H9 (cell line): Measurements from ENCODE around the gene PTK7. TPM values are rescaled to one million over a fixed set of nuclear protein-coding genes. Genes with fewer than 3 reads are reported as not detected.

Experiments used
- DNase-seq: peaks from one replicate; pipeline ENCODE4 v3.0.0-alpha.2; 2017
- H2AFZ ChIP-seq: one replicate; pipeline ENCODE4 v1.6.1; 2013; ENCODE audit warnings: mild to moderate bottlenecking, low read length, control low read depth, moderate library complexity
- H2AK5ac ChIP-seq: 2 replicates; pipeline ENCODE4 v1.6.1; 2013; ENCODE audit warnings: low read length, control low read depth, mixed read lengths; ENCODE audit not compliant: insufficient read length
- H2BK120ac ChIP-seq: one replicate; pipeline ENCODE4 v1.6.1; 2013; ENCODE audit warnings: low read depth, mild to moderate bottlenecking, low read length, control low read depth, inconsistent platforms; ENCODE audit not compliant: poor library complexity, severe bottlenecking
- H2BK12ac ChIP-seq: 2 replicates; pipeline ENCODE4 v1.6.1; 2013; ENCODE audit warnings: low read length, control low read depth, mixed read lengths, low read depth; ENCODE audit not compliant: insufficient read length
- H2BK15ac ChIP-seq: 2 replicates; pipeline ENCODE4 v1.6.1; 2013; ENCODE audit warnings: low read depth, low read length, control low read depth
- H2BK20ac ChIP-seq: one replicate; pipeline ENCODE4 v1.6.1; 2013; ENCODE audit warnings: low read depth, mild to moderate bottlenecking, low read length, control low read depth, inconsistent platforms; ENCODE audit not compliant: poor library complexity, severe bottlenecking
- H2BK5ac ChIP-seq: 2 replicates; pipeline ENCODE4 v1.6.1; 2013; ENCODE audit warnings: low read length, control low read depth, mixed read lengths; ENCODE audit not compliant: insufficient read length
- H3K14ac ChIP-seq: 2 replicates; pipeline ENCODE4 v1.6.1; 2013; ENCODE audit warnings: low read length, control low read depth; ENCODE audit not compliant: insufficient read depth
- H3K18ac ChIP-seq: 2 replicates; pipeline ENCODE4 v1.6.1; 2013; ENCODE audit warnings: low read depth, mild to moderate bottlenecking, mixed read lengths, low read length, control low read depth; ENCODE audit not compliant: insufficient read length
- H3K23ac ChIP-seq: 2 replicates; pipeline ENCODE4 v1.6.1; 2013; ENCODE audit warnings: low read length, control low read depth, mixed read lengths, low read depth; ENCODE audit not compliant: insufficient read length
- H3K23me2 ChIP-seq: 2 replicates; pipeline ENCODE4 v1.6.1; 2013; ENCODE audit warnings: low read depth, mild to moderate bottlenecking, mixed read lengths, low read length, control low read depth; ENCODE audit not compliant: insufficient read length, poor library complexity, severe bottlenecking
- H3K27ac ChIP-seq: 2 replicates; pipeline ENCODE4 v1.5.1; 2013; ENCODE audit warnings: low read length, control low read depth, mixed read lengths, low read depth; ENCODE audit not compliant: insufficient read length
- H3K27me3 ChIP-seq: 2 replicates; pipeline ENCODE4 v1.6.1; 2013; ENCODE audit warnings: low read length, control low read depth, inconsistent platforms; ENCODE audit not compliant: insufficient read depth
- H3K4ac ChIP-seq: 2 replicates; pipeline ENCODE4 v1.6.1; 2013; ENCODE audit warnings: low read depth, mild to moderate bottlenecking, control low read depth, inconsistent platforms, low read length, moderate library complexity
- H3K4me1 ChIP-seq: 2 replicates; pipeline ENCODE4 v1.6.1; 2013; ENCODE audit warnings: low read length, control low read depth, inconsistent platforms; ENCODE audit not compliant: insufficient read depth
- H3K4me2 ChIP-seq: 2 replicates; pipeline ENCODE4 v1.6.1; 2013; ENCODE audit warnings: low read length, control low read depth, mixed read lengths; ENCODE audit not compliant: insufficient read length, insufficient read depth
- H3K56ac ChIP-seq: 2 replicates; pipeline ENCODE4 v1.6.1; 2013; ENCODE audit warnings: low read depth, mild to moderate bottlenecking, mixed read lengths, low read length, control low read depth; ENCODE audit not compliant: insufficient read length
- H3K79me1 ChIP-seq: 2 replicates; pipeline ENCODE4 v1.6.1; 2013; ENCODE audit warnings: low read depth, mild to moderate bottlenecking, moderate library complexity, low read length, control low read depth, inconsistent platforms; ENCODE audit not compliant: insufficient read depth, poor library complexity, severe bottlenecking
- H3K79me2 ChIP-seq: 2 replicates; pipeline ENCODE4 v1.6.1; 2013; ENCODE audit warnings: low read length, control low read depth, inconsistent platforms; ENCODE audit not compliant: insufficient read depth
- H3K9ac ChIP-seq: 2 replicates; pipeline ENCODE4 v1.6.1; 2013; ENCODE audit warnings: low read length, control low read depth, mixed read lengths; ENCODE audit not compliant: insufficient read length; ENCODE audit errors: extremely low read depth
- H3K9me3 ChIP-seq: one replicate; pipeline ENCODE4 v1.6.1; 2013; ENCODE audit warnings: low read depth, low read length, inconsistent platforms; ENCODE audit not compliant: control insufficient read depth
- H3T11ph ChIP-seq: one replicate; pipeline ENCODE4 v1.6.1; 2013; ENCODE audit warnings: mild to moderate bottlenecking, low read length, control low read depth, inconsistent platforms
- H4K20me1 ChIP-seq: one replicate; pipeline ENCODE4 v1.6.1; 2013; ENCODE audit not compliant: control insufficient read depth, insufficient read length, insufficient read depth
- H4K5ac ChIP-seq: 2 replicates; pipeline ENCODE4 v1.6.1; 2013; ENCODE audit warnings: low read depth, mild to moderate bottlenecking, mixed read lengths, low read length, control low read depth; ENCODE audit not compliant: insufficient read length
- H4K8ac ChIP-seq: replicated peaks from 2 replicates; pipeline ENCODE4 v1.6.1; 2013; ENCODE audit warnings: low read length, control low read depth, mixed read lengths, low read depth; ENCODE audit not compliant: insufficient read length
- H4K91ac ChIP-seq: 2 replicates; pipeline ENCODE4 v1.6.1; 2013; ENCODE audit warnings: low read depth, mild to moderate bottlenecking, moderate library complexity, mixed read lengths, low read length, control low read depth; ENCODE audit not compliant: insufficient read length
- H3K27ac Mint-ChIP-seq, 3 experiments: 2 replicates in 2 of 3; 3 replicates in 1 of 3; pipeline ENCODE4 v1.8.0; 2020 to 2021; ENCODE audit warnings: mixed read lengths in 3 of 3, mild to moderate bottlenecking in 1 of 3, moderate library complexity in 1 of 3
- H3K27me3 Mint-ChIP-seq: 2 replicates; pipeline ENCODE4 v1.8.0; 2021; ENCODE audit warnings: low read depth, mild to moderate bottlenecking, moderate library complexity, mixed read lengths
- H3K36me3 Mint-ChIP-seq, 3 experiments: 2 replicates in 2 of 3; 3 replicates in 1 of 3; pipeline ENCODE4 v1.8.0; 2020 to 2021; ENCODE audit warnings: low read depth in 3 of 3, mixed read lengths in 3 of 3; ENCODE audit not compliant: insufficient read depth in 1 of 3
- H3K4me1 Mint-ChIP-seq, 2 experiments: 2 replicates each; pipeline ENCODE4 v1.8.0; 2020; ENCODE audit warnings: mixed read lengths in 2 of 2
- H3K4me3 Mint-ChIP-seq, 2 experiments: 2 replicates in 1 of 2; 3 replicates in 1 of 2; pipeline ENCODE4 v1.8.0; 2020 to 2021; ENCODE audit warnings: mild to moderate bottlenecking in 2 of 2, mixed read lengths in 2 of 2, moderate library complexity in 1 of 2
- H3K9me3 Mint-ChIP-seq, 2 experiments: 2 replicates in 1 of 2; 3 replicates in 1 of 2; pipeline ENCODE4 v1.8.0; 2020; ENCODE audit warnings: mild to moderate bottlenecking in 2 of 2, mixed read lengths in 2 of 2, moderate library complexity in 1 of 2
- CTCF ChIP-seq: fragments of 200-600 bp; sonication (generic); conservative IDR thresholded peaks from 3 replicates; pipeline ENCODE4 v1.8.0; 2021; ENCODE audit warnings: antibody characterized with exemption, mild to moderate bottlenecking
- WGBS: extraction: QIAGEN DNeasy Blood & Tissue Kit; methylation state at CpG from one replicate; pipeline ENCODE4 v1.1.7; 2013; ENCODE audit warnings: missing lambda C conversion rate, low lambda C conversion rate, mixed read lengths; ENCODE audit not compliant: insufficient read length; ENCODE audit errors: extremely low coverage; 5-methylcytosine and 5-hydroxymethylcytosine counted together
- total RNA-seq: library from RNA; stranded (reverse); gene quantifications from 2 replicates; pipeline ENCODE4 v1.2.1, GENCODE V29; 2021

PTK7 gene
- total RNA-seq, 1 experiment from 2014 or later, result 128 TPM

DNA sequence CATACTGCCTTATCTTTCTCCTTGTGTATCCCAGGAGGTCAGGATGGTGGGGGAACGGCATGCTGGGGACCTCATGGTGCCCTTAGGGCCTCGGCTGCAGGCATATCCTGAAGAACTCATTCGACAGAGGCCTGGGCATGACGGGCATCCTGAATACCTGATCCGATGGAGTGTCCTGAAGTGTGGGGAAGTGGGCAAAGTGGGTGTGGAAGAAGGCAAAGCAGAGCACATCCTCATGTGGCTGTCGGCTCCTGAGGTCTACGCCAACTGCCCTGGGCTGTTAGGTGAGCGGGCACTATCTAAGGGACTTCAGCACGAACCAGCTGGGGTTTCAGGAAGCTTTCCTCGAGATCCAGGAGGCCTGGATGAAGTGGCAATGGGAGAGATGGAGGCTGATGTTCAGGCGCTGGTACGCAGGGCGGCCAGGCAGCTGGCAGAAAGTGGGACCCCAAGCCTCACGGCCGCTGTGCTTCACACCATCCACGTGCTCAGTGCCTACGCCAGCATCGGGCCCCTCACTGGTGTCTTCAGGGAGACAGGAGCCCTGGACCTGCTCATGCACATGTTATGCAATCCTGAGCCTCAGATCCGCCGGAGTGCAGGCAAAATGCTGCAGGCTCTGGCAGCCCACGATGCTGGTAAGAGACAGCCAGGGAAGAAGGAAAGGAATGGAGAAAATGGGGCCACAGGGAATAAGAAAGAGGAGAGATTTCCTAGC lies 108.3 kb downstream of the PTK7 start:
- no peak for TF ChIP-seq CTCF
- H3K36me3 Mint-ChIP-seq, result peaks cover 4 to 24% (median 23%) of the 10 kb centered on the region in 3 experiments; a peak in 5 of 7 replicates

More for the DNA sequence above, 108.3 kb downstream of the PTK7 start:
- Histone ChIP-seq H3K27me3 (no peaks in the 10 kb centered on the region), H3K56ac (no peak overlapping the region), H2BK120ac (no peak overlapping the region), H2BK15ac (no peak overlapping the region), H2BK5ac (no peak overlapping the region), H2AFZ (no peak overlapping the region), H4K5ac (no peak overlapping the region), H4K20me1 (no peaks in the 10 kb centered on the region), H3K4me2 (no peak overlapping the region), H3K4ac (no peak overlapping the region), H3K27ac (no peak overlapping the region), H3K4me1 (no peaks in the 10 kb centered on the region), H3K79me2 (no peaks in the 10 kb centered on the region), H3K9me3 (no peaks in the 10 kb centered on the region), H2AK5ac (no peak overlapping the region), H3K23me2 (peaks cover 6% of the 10 kb centered on the region), H3T11ph (no peak overlapping the region), H4K91ac (no peak overlapping the region), H3K18ac (no peak overlapping the region), H3K9ac (no peak overlapping the region), H4K8ac (no peak overlapping the region), H3K79me1 (no peaks in the 10 kb centered on the region), H3K23ac (no peak overlapping the region), H2BK20ac (no peak overlapping the region), H3K14ac (no peak overlapping the region), H2BK12ac (no peak overlapping the region)
- H3K27ac Mint-ChIP-seq, result no peak overlapping the region
- H3K4me3 Mint-ChIP-seq, result 0 out of 5 replicates have a peak overlapping the region, but pooled peaks of 1 of the 2 experiments have one; percentile 10
- no peaks in the 10 kb centered on the region for H3K27me3 Mint-ChIP-seq
- no peak for DNase-seq
- no peaks in the 10 kb centered on the region for H3K9me3 Mint-ChIP-seq
- H3K4me1 Mint-ChIP-seq, result peaks cover 21% of the 10 kb centered on the region in 2 experiments
- WGBS, result no CpG with 5 or more reads among the region's 21 CpGs
